ENCODE results near the gene NDUFA11. TPM values are rescaled to one million over a fixed set of nuclear protein-coding genes. Genes with fewer than 3 reads are reported as not detected.
A peak's percentile ranks its signal among the peaks of the same experiment; 100 is the strongest.

NDUFA11 gene
- total and polyA plus RNA-seq, 2 of the 13 experiments (the other 11 are each of a cell fraction or from before 2014, with no cell fraction given) = 286 to 378 TPM

DNA sequence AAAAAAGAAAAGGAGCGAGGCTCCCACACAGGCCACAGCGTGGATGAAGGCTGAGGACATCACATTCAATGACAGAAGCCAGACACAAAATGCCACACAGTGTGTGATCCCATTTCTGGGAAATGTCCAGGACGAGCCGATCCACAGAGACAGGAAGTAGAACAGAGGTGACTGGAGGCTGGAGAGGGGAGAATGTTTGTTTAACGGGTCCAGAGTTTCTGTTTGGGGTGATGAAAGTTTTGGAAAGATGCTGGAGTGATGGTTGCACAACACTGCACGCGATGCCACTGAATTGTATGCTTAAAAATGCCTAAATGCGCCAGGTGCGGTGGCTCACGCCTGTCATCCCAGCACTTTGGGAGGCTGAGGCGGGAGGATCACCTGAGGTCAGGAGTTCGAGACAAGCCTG lies 32.6 kb downstream of the NDUFA11 start (continued):
- TF ChIP-seq, protein P1, sequence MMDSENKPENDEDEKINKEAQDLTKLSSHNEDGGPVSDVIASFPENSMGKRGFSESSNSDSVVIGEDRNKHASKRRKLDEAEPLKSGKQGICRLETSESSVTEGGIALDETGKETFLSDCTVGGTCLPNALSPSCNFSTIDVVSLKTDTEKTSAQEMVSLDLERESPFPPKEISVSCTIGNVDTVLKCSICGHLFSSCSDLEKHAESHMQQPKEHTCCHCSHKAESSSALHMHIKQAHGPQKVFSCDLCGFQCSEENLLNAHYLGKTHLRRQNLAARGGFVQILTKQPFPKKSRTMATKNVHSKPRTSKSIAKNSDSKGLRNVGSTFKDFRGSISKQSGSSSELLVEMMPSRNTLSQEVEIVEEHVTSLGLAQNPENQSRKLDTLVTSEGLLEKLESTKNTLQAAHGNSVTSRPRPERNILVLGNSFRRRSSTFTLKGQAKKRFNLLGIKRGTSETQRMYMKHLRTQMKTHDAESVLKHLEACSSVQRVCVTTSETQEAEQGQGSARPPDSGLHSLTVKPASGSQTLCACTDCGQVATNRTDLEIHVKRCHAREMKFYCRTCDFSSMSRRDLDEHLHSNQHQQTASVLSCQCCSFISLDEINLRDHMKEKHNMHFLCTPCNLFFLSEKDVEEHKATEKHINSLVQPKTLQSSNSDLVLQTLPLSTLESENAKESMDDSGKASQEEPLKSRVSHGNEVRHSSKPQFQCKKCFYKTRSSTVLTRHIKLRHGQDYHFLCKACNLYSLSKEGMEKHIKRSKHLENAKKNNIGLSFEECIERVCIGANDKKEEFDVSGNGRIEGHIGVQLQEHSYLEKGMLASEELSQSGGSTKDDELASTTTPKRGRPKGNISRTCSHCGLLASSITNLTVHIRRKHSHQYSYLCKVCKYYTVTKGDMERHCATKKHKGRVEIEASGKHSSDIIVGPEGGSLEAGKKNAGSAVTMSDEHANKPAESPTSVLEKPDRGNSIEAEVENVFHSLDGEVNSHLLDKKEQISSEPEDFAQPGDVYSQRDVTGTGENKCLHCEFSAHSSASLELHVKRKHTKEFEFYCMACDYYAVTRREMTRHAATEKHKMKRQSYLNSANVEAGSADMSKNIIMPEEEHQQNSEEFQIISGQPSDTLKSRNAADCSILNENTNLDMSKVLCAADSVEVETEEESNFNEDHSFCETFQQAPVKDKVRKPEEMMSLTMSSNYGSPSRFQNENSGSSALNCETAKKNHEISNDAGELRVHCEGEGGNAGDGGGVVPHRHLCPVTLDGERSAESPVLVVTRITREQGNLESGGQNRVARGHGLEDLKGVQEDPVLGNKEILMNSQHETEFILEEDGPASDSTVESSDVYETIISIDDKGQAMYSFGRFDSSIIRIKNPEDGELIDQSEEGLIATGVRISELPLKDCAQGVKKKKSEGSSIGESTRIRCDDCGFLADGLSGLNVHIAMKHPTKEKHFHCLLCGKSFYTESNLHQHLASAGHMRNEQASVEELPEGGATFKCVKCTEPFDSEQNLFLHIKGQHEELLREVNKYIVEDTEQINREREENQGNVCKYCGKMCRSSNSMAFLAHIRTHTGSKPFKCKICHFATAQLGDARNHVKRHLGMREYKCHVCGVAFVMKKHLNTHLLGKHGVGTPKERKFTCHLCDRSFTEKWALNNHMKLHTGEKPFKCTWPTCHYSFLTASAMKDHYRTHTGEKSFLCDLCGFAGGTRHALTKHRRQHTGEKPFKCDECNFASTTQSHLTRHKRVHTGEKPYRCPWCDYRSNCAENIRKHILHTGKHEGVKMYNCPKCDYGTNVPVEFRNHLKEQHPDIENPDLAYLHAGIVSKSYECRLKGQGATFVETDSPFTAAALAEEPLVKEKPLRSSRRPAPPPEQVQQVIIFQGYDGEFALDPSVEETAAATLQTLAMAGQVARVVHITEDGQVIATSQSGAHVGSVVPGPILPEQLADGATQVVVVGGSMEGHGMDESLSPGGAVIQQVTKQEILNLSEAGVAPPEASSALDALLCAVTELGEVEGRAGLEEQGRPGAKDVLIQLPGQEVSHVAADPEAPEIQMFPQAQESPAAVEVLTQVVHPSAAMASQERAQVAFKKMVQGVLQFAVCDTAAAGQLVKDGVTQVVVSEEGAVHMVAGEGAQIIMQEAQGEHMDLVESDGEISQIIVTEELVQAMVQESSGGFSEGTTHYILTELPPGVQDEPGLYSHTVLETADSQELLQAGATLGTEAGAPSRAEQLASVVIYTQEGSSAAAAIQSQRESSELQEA (CRISPR knock-in tag; IDR thresholded peaks at IDR 0.05; ENCODE audit: not compliant biosample characterization) = no peak
- TF ChIP-seq, protein P2, sequence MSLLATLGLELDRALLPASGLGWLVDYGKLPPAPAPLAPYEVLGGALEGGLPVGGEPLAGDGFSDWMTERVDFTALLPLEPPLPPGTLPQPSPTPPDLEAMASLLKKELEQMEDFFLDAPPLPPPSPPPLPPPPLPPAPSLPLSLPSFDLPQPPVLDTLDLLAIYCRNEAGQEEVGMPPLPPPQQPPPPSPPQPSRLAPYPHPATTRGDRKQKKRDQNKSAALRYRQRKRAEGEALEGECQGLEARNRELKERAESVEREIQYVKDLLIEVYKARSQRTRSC (CRISPR knock-in tag; IDR thresholded peaks at IDR 0.05; ENCODE audit: low read depth) = peak; percentile 94
- no peak for TF ChIP-seq SRSF4 (IDR thresholded peaks at IDR 0.05; ENCODE audit: low read depth, low read length, poor library complexity, severe bottlenecking)
- TF ChIP-seq HNRNPLL (IDR thresholded peaks at IDR 0.05; ENCODE audit: low read depth, low read length, poor library complexity, severe bottlenecking) = peak; percentile 59
- TF ChIP-seq ZNF256 (CRISPR knock-in tag; conservative IDR thresholded peaks at IDR 0.05) = no peak
- TF ChIP-seq ZBTB7A (CRISPR knock-in tag; IDR thresholded peaks at IDR 0.05) = peak; percentile 63; the same call in 1 of the 2 replicates
- TF ChIP-seq, protein P3, sequence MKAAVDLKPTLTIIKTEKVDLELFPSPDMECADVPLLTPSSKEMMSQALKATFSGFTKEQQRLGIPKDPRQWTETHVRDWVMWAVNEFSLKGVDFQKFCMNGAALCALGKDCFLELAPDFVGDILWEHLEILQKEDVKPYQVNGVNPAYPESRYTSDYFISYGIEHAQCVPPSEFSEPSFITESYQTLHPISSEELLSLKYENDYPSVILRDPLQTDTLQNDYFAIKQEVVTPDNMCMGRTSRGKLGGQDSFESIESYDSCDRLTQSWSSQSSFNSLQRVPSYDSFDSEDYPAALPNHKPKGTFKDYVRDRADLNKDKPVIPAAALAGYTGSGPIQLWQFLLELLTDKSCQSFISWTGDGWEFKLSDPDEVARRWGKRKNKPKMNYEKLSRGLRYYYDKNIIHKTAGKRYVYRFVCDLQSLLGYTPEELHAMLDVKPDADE (CRISPR knock-in tag; IDR thresholded peaks at IDR 0.05) = no peak
- peak; percentile 61; the same call in 1 of the 2 replicates for TF ChIP-seq NR2F2 (IDR thresholded peaks at IDR 0.05; ENCODE audit: borderline replicate concordance, low read depth)
- peak; percentile 99 for TF ChIP-seq ZNF460 (CRISPR knock-in tag; IDR thresholded peaks at IDR 0.05; ENCODE audit: borderline replicate concordance)
- TF ChIP-seq ZFX (CRISPR knock-in tag; IDR thresholded peaks at IDR 0.05; ENCODE audit: low read depth) = peak; percentile 35; the same call in 1 of the 2 replicates
- no peak for TF ChIP-seq ARNT (IDR thresholded peaks at IDR 0.05)
- no peak for TF ChIP-seq EEA1 (CRISPR knock-in tag; IDR thresholded peaks at IDR 0.05; ENCODE audit: borderline replicate concordance)
- peak; percentile 55 to 56; a peak in 2 of 4 replicates for TF ChIP-seq POLR2A (IDR thresholded peaks at IDR 0.05; ENCODE audit: insufficient read depth in 1 of 2, low read depth in 2 of 2, low read length in 2 of 2)
- no peak for TF ChIP-seq ATAD3A (CRISPR knock-in tag; IDR thresholded peaks at IDR 0.05)
- no peak for TF ChIP-seq SCMH1 (CRISPR knock-in tag; IDR thresholded peaks at IDR 0.05; ENCODE audit: borderline replicate concordance)
- no peak for TF ChIP-seq ZNF674 (CRISPR knock-in tag; IDR thresholded peaks at IDR 0.05; ENCODE audit: low read depth)
- TF ChIP-seq, protein P4, sequence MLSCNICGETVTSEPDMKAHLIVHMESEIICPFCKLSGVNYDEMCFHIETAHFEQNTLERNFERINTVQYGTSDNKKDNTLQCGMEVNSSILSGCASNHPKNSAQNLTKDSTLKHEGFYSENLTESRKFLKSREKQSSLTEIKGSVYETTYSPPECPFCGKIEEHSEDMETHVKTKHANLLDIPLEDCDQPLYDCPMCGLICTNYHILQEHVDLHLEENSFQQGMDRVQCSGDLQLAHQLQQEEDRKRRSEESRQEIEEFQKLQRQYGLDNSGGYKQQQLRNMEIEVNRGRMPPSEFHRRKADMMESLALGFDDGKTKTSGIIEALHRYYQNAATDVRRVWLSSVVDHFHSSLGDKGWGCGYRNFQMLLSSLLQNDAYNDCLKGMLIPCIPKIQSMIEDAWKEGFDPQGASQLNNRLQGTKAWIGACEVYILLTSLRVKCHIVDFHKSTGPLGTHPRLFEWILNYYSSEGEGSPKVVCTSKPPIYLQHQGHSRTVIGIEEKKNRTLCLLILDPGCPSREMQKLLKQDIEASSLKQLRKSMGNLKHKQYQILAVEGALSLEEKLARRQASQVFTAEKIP (CRISPR knock-in tag; IDR thresholded peaks at IDR 0.05; ENCODE audit: borderline replicate concordance) = no peak
- TF ChIP-seq ZNF143 (CRISPR knock-in tag; IDR thresholded peaks at IDR 0.05) = no peak; the same call in 1 of the 2 replicates
- no peak for TF ChIP-seq FOSL1 (CRISPR knock-in tag; IDR thresholded peaks at IDR 0.05; ENCODE audit: borderline replicate concordance)
